Panc1 (cell line): ENCODE results near the gene LAMC3. TPM values are rescaled to one million over a fixed set of nuclear protein-coding genes. Genes with fewer than 3 reads are reported as not detected.

Source experiments
- ATAC-seq: fragments of 200-7000 bp; cut with Tn5 transposase; 2 replicates; pipeline ENCODE4 v1.9.1; 2020; ENCODE audit warnings: mild to moderate bottlenecking, moderate library complexity
- Bru-seq: library from RNA; stranded (reverse); fragments of 400-500 nt; gene quantifications from one replicate; lab custom pipeline; 2021; lab: Mats Ljungman, UMichigan
- BruChase-seq, 2 experiments: library from RNA; stranded (reverse); fragments of 400-500 nt; gene quantifications; one replicate each; lab custom pipeline; 2021; lab: Mats Ljungman, UMichigan
- BruUV-seq: library from RNA; stranded (reverse); fragments of 400-500 nt; replicated peaks from 2 replicates; lab custom pipeline; 2021; lab: Mats Ljungman, UMichigan
- CTCF ChIA-PET: fragments of 300-600 bp; sonication (Branson Sonifier 250); formaldehyde crosslinking; loops from one replicate; lab custom pipeline; 2022; ENCODE audit warnings: antibody characterized with exemption; lab: Charles Lee
- POLR2A ChIA-PET: fragments of 300-600 bp; sonication (Branson Sonifier 250); formaldehyde crosslinking; loops from one replicate; lab custom pipeline; 2022; ENCODE audit warnings: antibody characterized with exemption; lab: Charles Lee
- DNase-seq: peaks from one replicate; pipeline ENCODE4 v3.0.0-alpha.2; 2010; ENCODE audit warnings: low read depth, low spot score
- H3K27ac ChIP-seq: 2 replicates; pipeline ENCODE4 v1.5.1; 2011; ENCODE audit warnings: mild to moderate bottlenecking, low read length, inconsistent platforms
- H3K27me3 ChIP-seq: fragments of 200-500 bp; sonication (Bioruptor generic); 2 replicates; pipeline ENCODE4 v1.6.0; 2014; ENCODE audit warnings: low read length, inconsistent platforms; ENCODE audit not compliant: control insufficient read depth, insufficient read depth
- H3K36me3 ChIP-seq: fragments of 200-500 bp; sonication (Bioruptor generic); 2 replicates; pipeline ENCODE4 v1.5.1; 2014; ENCODE audit warnings: inconsistent platforms, mild to moderate bottlenecking, low read length, moderate library complexity; ENCODE audit not compliant: control insufficient read depth, insufficient read depth
- H3K4me1 ChIP-seq: 2 replicates; pipeline ENCODE4 v1.5.1; 2011; ENCODE audit warnings: inconsistent platforms, mild to moderate bottlenecking, low read length, moderate library complexity; ENCODE audit not compliant: control insufficient read depth, insufficient read depth
- H3K4me3 ChIP-seq, 2 experiments: 2 replicates each; pipeline ENCODE4 v1.5.1; 2011 to 2012; ENCODE audit warnings: low read depth in 2 of 2, low read length in 2 of 2, mild to moderate bottlenecking in 2 of 2, inconsistent platforms in 1 of 2, moderate library complexity in 1 of 2
- H3K9me3 ChIP-seq: fragments of 200-500 bp; sonication (Bioruptor generic); 2 replicates; pipeline ENCODE4 v1.5.1; 2014; ENCODE audit warnings: low read depth, mild to moderate bottlenecking, inconsistent platforms, low read length, moderate library complexity; ENCODE audit not compliant: control insufficient read depth, insufficient read depth
- POLR2AphosphoS5 ChIP-seq: IDR thresholded peaks from 2 replicates; pipeline ENCODE4 v1.6.1; 2012; ENCODE audit warnings: mild to moderate bottlenecking, low read depth, low read length, moderate library complexity
- SIN3A ChIP-seq: IDR thresholded peaks from 2 replicates; pipeline ENCODE4 v1.6.1; 2012; ENCODE audit warnings: low read depth, mild to moderate bottlenecking, low read length, moderate library complexity, borderline replicate concordance; ENCODE audit not compliant: insufficient read depth
- TCF7L2 ChIP-seq: IDR thresholded peaks from 2 replicates; pipeline ENCODE4 v1.6.1; 2011; ENCODE audit warnings: mild to moderate bottlenecking, low read depth, low read length, inconsistent platforms
- in situ Hi-C: cut with HindIII; loops from 2 replicates; pipeline ENCODE4 v1.10.0; 2016; ENCODE audit warnings: low sequenced_read_pairs, low pct_unique_long_range_greater_than_20kb
- intact Hi-C: fragments of 100-400 bp; cut with micrococcal nuclease; formaldehyde crosslinking; loops from one replicate; pipeline ENCODE4 v1.10.0; 2022; ENCODE audit not compliant: unreplicated experiment
- long read RNA-seq: library from polyadenylated mRNA; unstranded; transcript quantifications from one replicate; pipeline ENCODE4 v2.0.0, GENCODE V29; 2021; ENCODE audit not compliant: unreplicated experiment
- polyA plus RNA-seq: library from polyadenylated mRNA; unstranded; fragments of >200 nt; gene quantifications from one replicate; pipeline ENCODE4 v1.2.1, GENCODE V29; 2012; ENCODE audit warnings: missing spikeins; ENCODE audit not compliant: insufficient read length
- total RNA-seq: library from RNA; stranded (reverse); gene quantifications from one replicate; pipeline ENCODE4 v1.2.1, GENCODE V29; 2021; ENCODE audit not compliant: unreplicated experiment
- TF ChIP-seq, protein P1 (sequence below), 2 experiments: IDR thresholded peaks; 2 replicates each; pipeline ENCODE4 v1.6.1; 2011 to 2012; ENCODE audit warnings: low read depth in 2 of 2, control low read depth in 1 of 2, low read length in 1 of 2, mild to moderate bottlenecking in 1 of 2, moderate library complexity in 1 of 2; ENCODE audit not compliant: insufficient read depth in 1 of 2
- TF ChIP-seq, protein P2 (sequence below): fragments of 450-650 bp; IDR thresholded peaks from 2 replicates; pipeline ENCODE4 v1.5.1; 2017; ENCODE audit warnings: mild to moderate bottlenecking

LAMC3 gene
- total RNA-seq, result 16.4 TPM
- polyA plus RNA-seq, result 13.7 TPM
- percentile 41 among the genes with signal in this experiment for Bru-seq, nascent RNA
- percentile 43 among the genes with signal in this experiment for BruChase-seq, experiment 1, labeled RNA remaining after a 2-hour chase
- percentile 45 among the genes with signal in this experiment for BruChase-seq, experiment 2, labeled RNA remaining after a 6-hour chase
- long read RNA-seq, full-length matches to known transcripts, result 1 of 21 reads
- long read RNA-seq, partial matches to known transcripts, result 15 of 21 reads
- long read RNA-seq, other reads (novel, unspliced or antisense), result 5 of 21 reads

DNA sequence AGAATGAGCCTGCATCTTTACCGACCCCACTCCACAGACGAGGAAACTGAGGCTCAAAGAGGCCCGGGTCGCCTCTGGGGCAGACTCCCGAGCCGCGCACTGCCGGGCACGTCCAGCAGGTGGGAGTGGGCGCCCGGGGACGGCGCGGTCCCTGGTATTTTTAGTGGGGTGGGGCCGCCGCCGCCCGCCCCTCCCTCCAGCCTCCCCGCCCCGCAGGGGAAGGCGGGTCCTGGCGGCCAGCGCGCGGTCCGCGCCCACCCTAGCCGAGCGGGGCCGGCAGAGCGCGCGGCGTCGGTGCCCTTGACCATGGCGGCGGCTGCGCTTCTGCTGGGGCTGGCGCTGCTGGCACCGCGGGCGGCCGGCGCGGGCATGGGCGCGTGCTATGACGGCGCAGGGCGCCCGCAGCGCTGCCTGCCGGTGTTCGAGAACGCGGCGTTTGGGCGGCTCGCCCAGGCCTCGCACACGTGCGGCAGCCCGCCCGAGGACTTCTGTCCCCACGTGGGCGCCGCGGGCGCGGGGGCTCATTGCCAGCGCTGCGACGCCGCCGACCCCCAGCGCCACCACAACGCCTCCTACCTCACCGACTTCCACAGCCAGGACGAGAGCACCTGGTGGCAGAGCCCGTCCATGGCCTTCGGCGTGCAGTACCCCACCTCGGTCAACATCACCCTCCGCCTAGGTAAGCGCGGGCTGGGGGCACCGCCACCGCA, at the start of gene LAMC3:
Gene LAMC3, plus strand, starts transcription at position 266 of the 710 bp plus-strand sequence. Its CDS starts 41 bp downstream, at position 307.
- Histone ChIP-seq H3K4me1 (no peaks in the 10 kb centered on the region), H3K36me3 (no peaks in the 10 kb centered on the region), H3K27me3 (no peaks in the 10 kb centered on the region), H3K27ac (no peak within 1 kb of the TSS), H3K9me3 (no peaks in the 10 kb centered on the region), H3K4me3 (peak within 1 kb of the TSS; percentile 46 to 56)
- TF ChIP-seq, protein P1, sequence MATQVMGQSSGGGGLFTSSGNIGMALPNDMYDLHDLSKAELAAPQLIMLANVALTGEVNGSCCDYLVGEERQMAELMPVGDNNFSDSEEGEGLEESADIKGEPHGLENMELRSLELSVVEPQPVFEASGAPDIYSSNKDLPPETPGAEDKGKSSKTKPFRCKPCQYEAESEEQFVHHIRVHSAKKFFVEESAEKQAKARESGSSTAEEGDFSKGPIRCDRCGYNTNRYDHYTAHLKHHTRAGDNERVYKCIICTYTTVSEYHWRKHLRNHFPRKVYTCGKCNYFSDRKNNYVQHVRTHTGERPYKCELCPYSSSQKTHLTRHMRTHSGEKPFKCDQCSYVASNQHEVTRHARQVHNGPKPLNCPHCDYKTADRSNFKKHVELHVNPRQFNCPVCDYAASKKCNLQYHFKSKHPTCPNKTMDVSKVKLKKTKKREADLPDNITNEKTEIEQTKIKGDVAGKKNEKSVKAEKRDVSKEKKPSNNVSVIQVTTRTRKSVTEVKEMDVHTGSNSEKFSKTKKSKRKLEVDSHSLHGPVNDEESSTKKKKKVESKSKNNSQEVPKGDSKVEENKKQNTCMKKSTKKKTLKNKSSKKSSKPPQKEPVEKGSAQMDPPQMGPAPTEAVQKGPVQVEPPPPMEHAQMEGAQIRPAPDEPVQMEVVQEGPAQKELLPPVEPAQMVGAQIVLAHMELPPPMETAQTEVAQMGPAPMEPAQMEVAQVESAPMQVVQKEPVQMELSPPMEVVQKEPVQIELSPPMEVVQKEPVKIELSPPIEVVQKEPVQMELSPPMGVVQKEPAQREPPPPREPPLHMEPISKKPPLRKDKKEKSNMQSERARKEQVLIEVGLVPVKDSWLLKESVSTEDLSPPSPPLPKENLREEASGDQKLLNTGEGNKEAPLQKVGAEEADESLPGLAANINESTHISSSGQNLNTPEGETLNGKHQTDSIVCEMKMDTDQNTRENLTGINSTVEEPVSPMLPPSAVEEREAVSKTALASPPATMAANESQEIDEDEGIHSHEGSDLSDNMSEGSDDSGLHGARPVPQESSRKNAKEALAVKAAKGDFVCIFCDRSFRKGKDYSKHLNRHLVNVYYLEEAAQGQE (IDR thresholded peaks at IDR 0.05; ENCODE audit: insufficient read depth in 1 of 2, low read depth in 2 of 2, low read length in 1 of 2), result no peak
- TF ChIP-seq, protein P2, sequence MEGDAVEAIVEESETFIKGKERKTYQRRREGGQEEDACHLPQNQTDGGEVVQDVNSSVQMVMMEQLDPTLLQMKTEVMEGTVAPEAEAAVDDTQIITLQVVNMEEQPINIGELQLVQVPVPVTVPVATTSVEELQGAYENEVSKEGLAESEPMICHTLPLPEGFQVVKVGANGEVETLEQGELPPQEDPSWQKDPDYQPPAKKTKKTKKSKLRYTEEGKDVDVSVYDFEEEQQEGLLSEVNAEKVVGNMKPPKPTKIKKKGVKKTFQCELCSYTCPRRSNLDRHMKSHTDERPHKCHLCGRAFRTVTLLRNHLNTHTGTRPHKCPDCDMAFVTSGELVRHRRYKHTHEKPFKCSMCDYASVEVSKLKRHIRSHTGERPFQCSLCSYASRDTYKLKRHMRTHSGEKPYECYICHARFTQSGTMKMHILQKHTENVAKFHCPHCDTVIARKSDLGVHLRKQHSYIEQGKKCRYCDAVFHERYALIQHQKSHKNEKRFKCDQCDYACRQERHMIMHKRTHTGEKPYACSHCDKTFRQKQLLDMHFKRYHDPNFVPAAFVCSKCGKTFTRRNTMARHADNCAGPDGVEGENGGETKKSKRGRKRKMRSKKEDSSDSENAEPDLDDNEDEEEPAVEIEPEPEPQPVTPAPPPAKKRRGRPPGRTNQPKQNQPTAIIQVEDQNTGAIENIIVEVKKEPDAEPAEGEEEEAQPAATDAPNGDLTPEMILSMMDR, result peak; percentile 78
- TF ChIP-seq SIN3A (no peak), TCF7L2 (no peak), POLR2AphosphoS5 (no peak)
- ATAC-seq (peak; percentile 92), DNase-seq (no peak)
- POLR2A ChIA-PET, result no interaction called here
- in situ Hi-C loops, result no loop called here
- intact Hi-C loops, result loop anchor here (1.0 kb wide), 1 partner anchor 37 kb away; no protein-coding TSS in a partner anchor
- BruUV-seq, result no TSS peak
- CTCF ChIA-PET, result interaction anchor here (0.6 to 1.3 kb wide), 3 partner anchors 37 to 479 kb away, joined by 3 to 13 read pairs (median 3); no protein-coding TSS in a partner anchor

DNA sequence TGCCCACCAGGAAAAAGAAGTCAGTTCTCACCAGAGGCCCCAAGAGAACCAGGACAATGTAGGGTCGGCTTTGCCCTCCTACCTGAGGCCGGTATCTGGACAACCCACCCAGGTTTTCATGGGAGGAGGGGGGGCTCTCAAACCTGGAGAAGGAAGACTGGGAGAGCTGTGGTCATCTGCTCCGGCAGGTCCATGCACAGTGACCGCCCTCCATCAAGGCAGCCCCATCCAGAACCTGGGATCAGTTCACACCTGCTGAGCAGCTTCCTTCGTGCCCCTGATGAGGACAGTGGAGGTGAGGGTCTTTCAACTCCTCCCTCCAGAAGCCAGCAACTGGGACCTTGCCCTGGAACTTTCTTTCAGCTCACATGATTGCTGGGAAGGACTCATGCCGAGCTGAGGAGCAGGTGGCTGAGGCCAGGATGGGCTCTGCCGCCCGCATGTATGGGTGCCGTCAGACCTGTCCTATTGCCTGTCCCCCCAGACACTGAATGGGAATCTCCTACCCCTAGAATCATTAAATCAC, 49.1 kb upstream of the LAMC3 start:
- ChIA-PET POLR2A (no interaction called here), CTCF (no interaction called here)
- H3K27ac ChIP-seq, result no peak overlapping the region
- no peak for ATAC-seq
- no peaks in the 10 kb centered on the region for H3K36me3 ChIP-seq
- in situ Hi-C loops, result no loop called here
- H3K9me3 ChIP-seq, result no peaks in the 10 kb centered on the region
- no peak for TF ChIP-seq POLR2AphosphoS5
- TF ChIP-seq SIN3A, result no peak
- TF ChIP-seq, protein P2, result no peak
- no peak for TF ChIP-seq TCF7L2
- TF ChIP-seq, protein P1 (IDR thresholded peaks at IDR 0.05; ENCODE audit: insufficient read depth in 1 of 2, low read depth in 2 of 2, low read length in 1 of 2), result no peak
- DNase-seq, result no peak
- no peaks in the 10 kb centered on the region for H3K27me3 ChIP-seq
- no TSS peak for BruUV-seq
- intact Hi-C loops, result no loop called here
- H3K4me3 ChIP-seq, result no peak overlapping the region
- H3K4me1 ChIP-seq, result peaks cover 5% of the 10 kb centered on the region
